Measurements from ENCODE around the gene RXRG. TPM values are rescaled to one million over a fixed set of nuclear protein-coding genes. Genes with fewer than 3 reads are reported as not detected.

Gene RXRG
- total and polyA plus RNA-seq, 2 of the 8 experiments (the other 6 are each of a cell fraction or from before 2014, with no cell fraction given): not detected

GRCh38 chr1:165355139-165355976 lies 89.6 kb downstream of the RXRG start (continued):
- TF ChIP-seq CHD7 (IDR thresholded peaks at IDR 0.05; ENCODE audit: insufficient replicate concordance, low read length): no peak
- TF ChIP-seq CHD1 (IDR thresholded peaks at IDR 0.05; ENCODE audit: low read depth, low read length): no peak
- TF ChIP-seq CBX8 (IDR thresholded peaks at IDR 0.05; ENCODE audit: borderline replicate concordance, low read depth, low read length): 0 out of 2 replicates have a peak, but pooled peaks have one; percentile 64
- no peak for TF ChIP-seq POU5F1 (IDR thresholded peaks at IDR 0.05; ENCODE audit: low read depth, low read length)
- no peak for TF ChIP-seq HDAC6 (IDR thresholded peaks at IDR 0.05; ENCODE audit: low read depth, low read length)
- TF ChIP-seq SUZ12 (IDR thresholded peaks at IDR 0.05; ENCODE audit: low read length): peak; percentile 90
- no peak for TF ChIP-seq RFX5 (IDR thresholded peaks at IDR 0.05; ENCODE audit: borderline replicate concordance, low read depth, low read length)
- no peak for TF ChIP-seq SRF (IDR thresholded peaks at IDR 0.05; ENCODE audit: low read depth, low read length)
- peak; percentile 80 for TF ChIP-seq EZH2 (IDR thresholded peaks at IDR 0.05; ENCODE audit: low read depth, low read length, severe bottlenecking)
